Fibroblast of the aortic adventitia (primary cell): ENCODE measurements around the gene CCDC188. TPM values are rescaled to one million over a fixed set of nuclear protein-coding genes. Genes with fewer than 3 reads are reported as not detected.

Experiments
- DNase-seq: peaks from one replicate; pipeline ENCODE4 v3.0.0-alpha.2; 2010; ENCODE audit warnings: low read depth
- H3K4me3 ChIP-seq: 2 replicates; pipeline ENCODE4 v1.5.1; 2011; ENCODE audit warnings: low read depth, mild to moderate bottlenecking, control low read depth, low read length, moderate library complexity
- CTCF ChIP-seq: IDR thresholded peaks from 2 replicates; pipeline ENCODE4 v1.5.1; 2011; ENCODE audit warnings: mild to moderate bottlenecking, low read length, control low read depth, inconsistent platforms; ENCODE audit not compliant: insufficient read depth
- small RNA-seq: library from RNA; depleted of rRNA; stranded (forward); fragments of <200 nt; gene quantifications from one replicate; pipeline ENCODE3, GENCODE V24; 2012
- total RNA-seq: library from RNA; depleted of rRNA; stranded (reverse); fragments of >200 nt; gene quantifications from 2 replicates; pipeline ENCODE4 v1.2.3, GENCODE V29; 2012; ENCODE audit warnings: low replicate concordance

Gene CCDC188
- total RNA-seq, 1 donor: 0.45 TPM

GRCh38 chr22:20106205-20106848 lies 44.5 kb downstream of the CCDC188 start:
- no peak for DNase-seq

GRCh38 chr22:20105456-20106204 lies 45.2 kb downstream of the CCDC188 start:
- H3K4me3 ChIP-seq: no peak overlapping the region
- TF ChIP-seq CTCF: no peak
- no peak for DNase-seq

More at GRCh38 chr22:20106205-20106848, 44.5 kb downstream of the CCDC188 start:
- no peak overlapping the region for H3K4me3 ChIP-seq
- TF ChIP-seq CTCF: no peak

- TF ChIP-seq CTCF: no peak
- H3K4me3 ChIP-seq: no peak overlapping the region
- no peak for DNase-seq
Observed at GRCh38 chr22:20102203-20102780, 48.6 kb downstream of the CCDC188 start.

- no peak for TF ChIP-seq CTCF
- H3K4me3 ChIP-seq: no peak overlapping the region
- no peak for DNase-seq
Observed at GRCh38 chr22:20101638-20102037, 49.2 kb downstream of the CCDC188 start.

GRCh38 chr22:20099099-20099711 lies 51.6 kb downstream of the CCDC188 start:
- DNase-seq: no peak
- H3K4me3 ChIP-seq: no peak overlapping the region
- TF ChIP-seq CTCF: no peak

Small RNA genes lying within 50 kb of the gene (small RNA-seq; reads per million reads assigned to genes)
- not detected for gene MIR6816
- not detected for gene RF00599

Other genes with a start within 250 kb of the CCDC188 start
- gene COMT, start 209.3 kb downstream of the CCDC188 start, total RNA-seq: 120 and 151 TPM in 2 replicates
- gene TXNRD2, start 209.2 kb downstream of the CCDC188 start, total RNA-seq: 16.4 and 16.8 TPM in 2 replicates
- 9.7 and 12.9 TPM in 2 replicates for gene ARVCF, start 134.2 kb downstream of the CCDC188 start, total RNA-seq
- 25.7 and 41.7 TPM in 2 replicates for gene TANGO2, start 129.9 kb downstream of the CCDC188 start, total RNA-seq
- gene DGCR8, start 70.8 kb downstream of the CCDC188 start, total RNA-seq: 22.0 and 29.0 TPM in 2 replicates
- gene RANBP1, start 35.0 kb downstream of the CCDC188 start, total RNA-seq: 160 and 191 TPM in 2 replicates
- 18.4 and 28.7 TPM in 2 replicates for gene TRMT2A, start 33.8 kb downstream of the CCDC188 start, total RNA-seq
- gene ZDHHC8, start 19.3 kb downstream of the CCDC188 start, total RNA-seq: 8.7 and 12.7 TPM in 2 replicates
- gene RTN4R, start 117.3 kb upstream of the CCDC188 start, total RNA-seq: 0.09 TPM in 1 of 2 replicates, not detected in the other
- 58.2 and 74.7 TPM in 2 replicates for gene DGCR6L, start 169.0 kb upstream of the CCDC188 start, total RNA-seq
- 5.8 and 44.3 TPM in 2 replicates for gene ZNF74, start 243.1 kb upstream of the CCDC188 start, total RNA-seq